ENCODE data around the gene ERC2.

The ERC2 gene

DNA sequence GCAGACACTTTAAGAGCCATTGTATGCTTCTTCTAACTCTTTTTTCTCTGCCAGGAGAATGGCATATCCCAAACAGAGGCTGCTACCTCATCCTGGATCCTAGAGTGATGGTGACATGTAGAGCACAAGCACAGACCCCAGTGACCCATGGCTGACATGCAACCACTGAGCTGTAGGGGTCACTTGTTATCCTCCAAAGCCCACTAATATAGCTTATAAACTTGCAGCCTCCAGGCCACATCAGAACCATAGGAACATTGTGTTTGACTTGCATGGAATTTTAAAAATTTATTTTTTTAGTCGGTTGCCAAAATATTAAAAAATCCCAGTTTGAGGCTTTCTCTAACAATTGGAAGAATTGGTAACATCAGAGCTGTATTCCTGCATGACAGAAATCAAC is 698.2 kb downstream of the ERC2 start:
- no peak for DNase-seq

DNA sequence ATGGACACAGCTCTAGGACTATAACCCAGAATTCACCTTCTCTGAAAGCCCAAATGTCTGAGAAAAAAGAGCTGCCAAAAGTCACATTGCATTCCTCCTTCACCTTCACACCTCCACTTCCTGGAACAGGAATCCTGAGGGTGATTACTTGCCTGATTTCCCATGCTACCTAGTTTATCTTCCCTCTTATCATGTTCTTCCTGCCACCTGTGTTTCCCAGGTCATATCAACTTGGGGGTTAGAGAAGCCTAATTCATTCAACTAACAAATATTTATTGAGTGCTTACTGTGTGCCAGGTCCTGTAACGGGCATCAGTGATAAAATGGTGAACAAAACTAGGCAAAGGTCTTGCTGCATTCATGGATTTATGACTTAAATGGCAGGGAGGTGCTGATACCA is 701.5 kb downstream of the ERC2 start:
- DNase-seq: no peak

- no peak for DNase-seq
These were observed 702.2 kb downstream of the ERC2 start for GRCh38 chr3:55765906-55766701.

DNA sequence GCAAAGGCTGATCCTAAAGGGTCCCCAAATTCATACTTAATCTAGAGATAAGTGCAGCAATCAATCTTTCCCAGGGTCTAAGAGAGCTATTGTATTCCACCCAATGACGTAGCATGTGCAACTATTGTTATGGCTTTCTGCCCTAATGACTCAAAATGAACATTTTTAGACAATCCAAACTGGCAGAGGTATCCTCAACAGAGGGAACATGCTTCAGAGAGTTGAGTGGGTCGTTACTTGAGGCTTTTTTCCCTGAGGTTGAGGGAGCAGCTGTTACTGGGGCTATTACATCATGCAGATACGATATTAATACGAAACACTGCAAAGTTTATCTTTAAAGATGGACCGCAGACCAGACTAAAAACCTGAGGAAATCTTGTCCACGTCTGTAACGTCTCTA is 702.9 kb downstream of the ERC2 start:
- no peak for DNase-seq

GRCh38 chr3:55756976-55757375 is 711.3 kb downstream of the ERC2 start:
- DNase-seq: no peak

- no peak for DNase-seq
These were observed 712.6 kb downstream of the ERC2 start for GRCh38 chr3:55755516-55756205.

DNA sequence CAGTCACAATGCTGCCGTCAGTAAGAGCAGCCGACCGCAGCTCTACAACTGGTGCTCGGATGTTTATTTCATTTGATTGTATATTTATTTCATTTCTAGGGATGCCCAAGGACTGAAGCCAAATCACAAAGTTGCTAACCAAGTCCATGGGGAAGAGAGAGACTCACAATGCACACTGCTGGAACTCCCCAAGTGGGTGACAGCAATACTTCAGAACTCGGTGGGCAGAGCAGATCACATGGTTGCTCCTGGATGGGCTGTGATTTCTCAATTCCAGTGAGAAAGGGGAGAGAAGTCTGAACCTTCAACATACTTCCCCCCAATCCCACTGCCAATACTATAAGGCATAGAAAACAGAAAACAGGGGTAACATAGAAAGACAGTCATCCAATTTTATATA is 715.4 kb downstream of the ERC2 start:
- DNase-seq: no peak

DNA sequence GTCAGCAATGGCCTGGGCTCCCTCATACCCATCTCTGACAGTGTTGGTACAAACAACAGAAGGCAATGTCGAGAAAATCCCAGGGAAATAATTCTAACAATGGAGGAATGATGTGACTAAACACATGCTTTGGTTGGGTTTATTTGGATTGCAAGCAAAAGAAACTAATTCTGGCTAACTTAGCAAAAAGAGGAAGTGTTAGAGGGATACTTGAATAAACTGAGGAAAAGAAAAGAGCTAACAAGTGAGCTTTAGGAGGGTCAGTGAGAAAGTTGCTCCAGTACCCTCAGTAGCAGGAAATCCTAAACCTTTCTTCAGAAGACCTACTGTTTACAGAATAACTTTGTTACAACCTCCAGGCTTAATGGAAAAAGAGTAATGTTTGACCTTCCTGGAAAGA is 716.5 kb downstream of the ERC2 start:
- DNase-seq: no peak

- DNase-seq: no peak
These were observed 717.7 kb downstream of the ERC2 start for GRCh38 chr3:55750525-55750924.

- no peak for DNase-seq
These were observed 719.2 kb downstream of the ERC2 start for GRCh38 chr3:55749036-55749435.

DNA sequence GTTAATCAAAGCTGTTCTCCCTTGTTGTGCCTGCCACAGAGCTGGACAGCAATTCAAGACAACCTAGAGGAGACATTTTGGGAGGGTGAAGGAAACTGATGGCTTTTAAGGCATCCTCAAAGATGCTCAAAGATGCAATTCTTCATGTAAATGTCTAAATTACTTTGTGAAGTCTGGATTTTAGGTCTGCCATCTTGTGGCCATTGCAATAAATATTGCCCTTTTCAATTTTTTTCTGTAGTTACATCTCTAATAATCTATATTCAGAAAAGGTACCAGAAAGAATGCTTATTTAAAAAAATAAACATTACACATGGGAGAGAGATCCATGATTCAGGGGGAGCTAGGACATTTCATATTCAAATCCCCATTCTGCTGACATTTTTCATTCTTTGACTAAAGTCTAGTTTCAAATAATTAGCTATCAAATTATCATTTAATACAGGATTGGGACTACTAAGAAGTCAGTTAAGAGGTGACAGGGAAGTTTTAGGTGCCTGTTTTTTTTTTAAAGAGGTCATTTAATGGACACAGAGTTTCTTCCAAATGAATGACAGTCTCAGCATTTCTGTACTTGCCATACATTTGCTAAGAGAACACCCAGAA is 721.4 kb downstream of the ERC2 start:
- no peak for DNase-seq

DNA sequence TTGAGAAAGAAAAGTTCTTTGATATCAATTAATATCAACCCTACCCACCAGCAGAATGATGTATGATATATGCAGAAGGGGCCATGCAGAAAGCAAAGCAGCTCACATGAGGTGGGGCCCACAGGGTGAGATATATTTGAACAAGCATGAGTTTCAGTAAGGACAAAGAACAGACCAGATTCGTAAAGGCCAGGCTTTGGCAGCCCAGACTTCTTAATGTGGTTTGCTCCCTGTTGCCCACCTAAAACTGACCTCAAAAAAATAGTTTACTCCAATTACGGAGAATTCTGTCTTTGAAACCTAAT is 725.5 kb downstream of the ERC2 start:
- DNase-seq: no peak

- DNase-seq: no peak
These were observed 726.0 kb downstream of the ERC2 start for GRCh38 chr3:55742022-55742831.

DNA sequence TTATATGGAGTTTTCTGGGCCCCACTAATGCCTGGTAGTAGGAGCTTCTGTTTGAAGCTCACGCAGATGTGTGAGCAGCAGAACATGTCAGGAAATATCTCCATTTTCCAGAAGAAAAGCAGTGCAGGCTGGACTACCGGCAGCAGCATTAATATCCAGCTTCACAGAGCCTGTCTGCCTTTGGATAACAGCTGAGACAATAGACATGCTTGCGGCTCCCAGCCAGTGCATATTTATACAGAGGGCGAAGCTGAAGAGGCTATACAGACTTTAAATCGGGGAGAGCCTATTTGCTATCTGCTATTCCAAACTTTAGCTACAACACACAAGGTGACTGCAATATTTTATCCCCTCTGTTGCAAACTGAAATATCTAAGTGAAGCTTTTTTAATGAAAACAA is 731.1 kb downstream of the ERC2 start:
- DNase-seq: no peak

- no peak for DNase-seq
These were observed 732.3 kb downstream of the ERC2 start for GRCh38 chr3:55735976-55736375.

DNA sequence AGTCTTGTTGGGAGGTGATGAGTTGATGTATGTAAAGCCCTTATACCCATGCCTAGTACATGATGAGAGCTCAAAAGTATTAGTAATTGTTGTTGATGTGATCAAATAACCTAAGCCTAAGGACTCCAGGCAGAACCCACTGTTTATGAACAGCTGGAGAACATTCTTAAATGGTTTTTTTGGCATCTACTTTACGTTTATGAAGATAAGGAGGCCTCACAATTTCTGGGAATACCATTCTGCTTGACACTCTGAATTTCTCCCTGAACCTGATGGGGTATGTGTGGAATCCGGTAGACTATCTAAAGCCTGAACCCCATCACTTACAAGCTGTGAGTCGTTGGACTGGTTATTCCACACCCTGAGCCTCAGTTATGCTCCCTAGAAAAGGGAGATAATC is 736.5 kb downstream of the ERC2 start:
- no peak for DNase-seq

GRCh38 chr3:55729546-55729945 is 738.7 kb downstream of the ERC2 start:
- no peak for DNase-seq

DNA sequence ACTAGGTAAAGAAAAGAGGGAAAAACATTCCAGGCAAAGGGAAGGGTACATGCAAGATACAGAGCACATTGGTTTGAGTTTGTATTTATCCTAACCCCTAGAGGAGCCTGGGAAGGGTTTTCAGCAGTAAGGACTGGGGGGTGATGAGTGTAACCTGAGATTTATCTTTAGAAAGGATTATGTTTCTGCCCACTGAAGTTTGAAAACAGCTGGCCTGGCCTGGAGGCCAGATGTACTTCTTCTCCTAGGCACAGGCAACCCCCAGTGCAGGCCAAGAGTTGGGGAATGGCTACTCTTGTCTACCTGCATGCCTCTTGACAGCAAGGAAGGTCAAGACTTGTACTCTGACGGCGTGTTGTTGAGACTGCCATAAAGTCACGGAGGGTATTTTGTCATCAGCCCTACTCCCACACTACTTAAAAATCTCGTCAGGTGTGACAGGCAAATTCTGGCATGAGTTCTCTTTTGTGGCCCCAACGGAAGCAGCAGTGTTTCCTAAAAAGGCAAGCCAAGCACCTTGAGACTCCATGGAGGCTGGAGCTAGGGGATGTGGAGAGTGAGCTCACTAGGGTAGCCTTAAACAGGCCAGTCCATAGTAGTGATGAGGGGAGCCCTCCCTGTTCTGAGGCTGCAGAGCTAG is 739.7 kb downstream of the ERC2 start:
- DNase-seq: no peak

- no peak for DNase-seq
These were observed 741.8 kb downstream of the ERC2 start for GRCh38 chr3:55726501-55726775.

DNA sequence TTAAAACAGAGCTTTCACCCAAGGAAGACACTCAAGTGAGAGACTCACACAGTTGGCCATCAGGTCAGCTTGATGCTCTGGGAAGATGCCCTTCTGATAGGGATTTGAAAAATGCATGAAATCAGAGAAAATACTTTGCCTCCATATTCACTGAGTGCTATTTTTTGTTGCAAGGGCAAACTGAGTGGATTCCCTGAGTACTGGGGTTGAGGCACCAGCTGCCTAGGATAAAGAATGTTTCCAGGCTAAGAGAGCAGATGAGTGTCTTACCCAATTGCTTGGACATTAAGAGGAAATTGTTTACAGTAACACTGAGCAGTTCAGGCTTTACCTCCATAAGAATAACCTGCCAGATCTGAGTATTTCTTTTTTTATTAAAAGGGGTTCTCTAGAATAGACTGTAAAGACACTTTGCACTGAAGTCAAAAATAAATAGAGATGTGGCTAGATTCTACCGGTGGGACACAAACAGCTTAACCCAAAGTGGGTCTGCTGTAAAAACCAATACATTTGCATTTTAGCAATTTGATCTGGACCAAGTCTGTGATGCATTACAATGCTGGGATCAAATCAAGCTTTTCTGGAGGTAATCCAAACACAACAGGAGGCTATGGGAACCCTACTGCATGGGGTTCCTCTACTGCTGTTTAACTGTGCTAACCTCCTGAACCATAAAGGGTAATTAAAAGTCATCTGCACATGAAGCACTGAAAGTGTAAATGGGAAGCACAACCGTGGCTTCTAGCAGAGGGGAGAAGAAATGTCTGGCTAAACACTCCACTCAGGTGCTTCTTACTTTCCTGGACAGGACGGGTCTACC is 742.4 kb downstream of the ERC2 start:
- no peak for DNase-seq

GRCh38 chr3:55724821-55725220 is 743.4 kb downstream of the ERC2 start:
- no peak for DNase-seq

GRCh38 chr3:55724407-55724784 is 743.9 kb downstream of the ERC2 start:
- DNase-seq: no peak

Measured in T-helper 1 cell (primary cell).